T-cell (primary cell): ENCODE measurements around the gene LDHB. TPM values are rescaled to one million over a fixed set of nuclear protein-coding genes. Genes with fewer than 3 reads are reported as not detected.
A peak's percentile ranks its signal among the peaks of the same experiment; 100 is the strongest.
"Not testable (repeated sequence)": the region's sequence is repeated elsewhere in the genome, so short reads cannot be mapped to it uniquely, and the experiment has no call there.

Experiments
- ATAC-seq, 4 experiments: fragments of 200-7000 bp in 3 of 4; fragments of 150-1000 bp in 1 of 4; cut with Tn5 transposase; replicated peaks in 1 of 4; 1 replicate in 3 of 4; 2 replicates in 1 of 4; pipeline ENCODE4 v1.10.0; 2021; ENCODE audit warnings: moderate library complexity in 3 of 4, mild to moderate bottlenecking in 2 of 4, moderate number of reproducible peaks in 1 of 4
- CTCF ChIA-PET, 2 donors: fragments of 300-600 bp; sonication (Branson Sonifier 250); formaldehyde crosslinking; loops; one replicate each; lab custom pipeline; 2022; ENCODE audit warnings: antibody characterized with exemption in 2 of 2; lab: Charles Lee
- POLR2A ChIA-PET, 2 donors: fragments of 300-600 bp; sonication (Branson Sonifier 250); formaldehyde crosslinking; loops; one replicate each; lab custom pipeline; 2022; ENCODE audit warnings: antibody characterized with exemption in 2 of 2; lab: Charles Lee
- DNase-seq, 35 experiments: peaks; one replicate each; pipeline versions ENCODE4 v3.0.0 to v3.0.0-alpha.2; 2013 to 2023
- H3K27ac ChIP-seq: one replicate; pipeline ENCODE4 v1.5.1; 2013; ENCODE audit warnings: low read length
- H3K27me3 ChIP-seq, 2 experiments: replicated peaks in 1 of 2; 1 replicate in 1 of 2; 2 replicates in 1 of 2; pipeline versions ENCODE4 v1.6.1 to v1.7.0; 2013; ENCODE audit warnings: low read length in 1 of 2, mixed read lengths in 1 of 2; ENCODE audit not compliant: control insufficient read depth in 2 of 2, insufficient read depth in 2 of 2; ENCODE audit errors: extremely low read depth in 1 of 2
- H3K36me3 ChIP-seq, 2 donors: 1 replicate in 1 of 2; 2 replicates in 1 of 2; pipeline versions ENCODE4 v1.6.1 to v1.7.0; 2013; ENCODE audit warnings: low read length in 1 of 2; ENCODE audit not compliant: control insufficient read depth in 2 of 2, insufficient read depth in 1 of 2; ENCODE audit errors: extremely low read depth in 1 of 2
- H3K4me1 ChIP-seq, 2 experiments: 1 replicate in 1 of 2; 2 replicates in 1 of 2; pipeline versions ENCODE4 v1.6.1 to v1.7.0; 2013; ENCODE audit warnings: low read length in 2 of 2, mixed read lengths in 1 of 2; ENCODE audit not compliant: insufficient read depth in 2 of 2, control insufficient read depth in 1 of 2; ENCODE audit errors: extremely low read depth in 1 of 2
- H3K4me3 ChIP-seq, 2 donors: 1 replicate in 1 of 2; 2 replicates in 1 of 2; pipeline versions ENCODE4 v1.5.1 to v1.7.0; 2013; ENCODE audit warnings: mild to moderate bottlenecking in 2 of 2, low read length in 1 of 2, moderate library complexity in 1 of 2; ENCODE audit not compliant: control insufficient read depth in 1 of 2; ENCODE audit errors: extremely low read depth in 1 of 2
- H3K9me3 ChIP-seq: 2 replicates; pipeline ENCODE4 v1.7.0; 2013
- H3K27ac Mint-ChIP-seq, 2 donors: one replicate each; pipeline ENCODE4 v1.8.0; 2020 to 2021; ENCODE audit warnings: mild to moderate bottlenecking in 2 of 2, mixed read lengths in 2 of 2
- H3K27me3 Mint-ChIP-seq, 2 donors: one replicate each; pipeline ENCODE4 v1.8.0; 2021 to 2022; ENCODE audit warnings: mixed read lengths in 2 of 2
- H3K36me3 Mint-ChIP-seq: one replicate; pipeline ENCODE4 v1.8.0; 2021; ENCODE audit warnings: mixed read lengths
- H3K4me1 Mint-ChIP-seq, 3 donors: one replicate each; pipeline ENCODE4 v1.8.0; 2020 to 2022; ENCODE audit warnings: mixed read lengths in 3 of 3, mild to moderate bottlenecking in 1 of 3
- H3K4me3 Mint-ChIP-seq, 3 donors: one replicate each; pipeline ENCODE4 v1.8.0; 2020 to 2022; ENCODE audit warnings: mild to moderate bottlenecking in 3 of 3, mixed read lengths in 3 of 3, moderate library complexity in 3 of 3
- H3K9me3 Mint-ChIP-seq, 3 donors: one replicate each; pipeline ENCODE4 v1.8.0; 2020 to 2022; ENCODE audit warnings: mixed read lengths in 3 of 3
- whole genome bisulfite sequencing: methylation state at CpG from one replicate; pipeline ENCODE4 v1.1.5; 2013; ENCODE audit warnings: missing lambda C conversion rate; ENCODE audit not compliant: insufficient coverage; 5-methylcytosine and 5-hydroxymethylcytosine counted together
- total RNA-seq, 35 experiments: library from RNA in 6 of 35; stranded (reverse) in 6 of 35; fragments of 120-200 nt in 1 of 35; gene quantifications; one replicate each; pipeline versions ENCODE4 v1.2.1 to v1.2.4 and lab custom pipeline; 2013 to 2026

LDHB gene
- total RNA-seq, 5 donors from 2014 or later (not counting 1 experiment from before 2014, with no cell fraction given) = 680 to 879 (median 854) TPM

- H3K27me3 ChIP-seq = no peaks in the 10 kb centered on the region
- H3K27ac ChIP-seq = no peak overlapping the region
- H3K4me1 Mint-ChIP-seq = peaks cover 19 to 27% (median 26%) of the 10 kb centered on the region in 3 donors
- H3K4me3 Mint-ChIP-seq = no peak overlapping the region
- peaks cover 17 to 21% of the 10 kb centered on the region in 2 experiments for H3K4me1 ChIP-seq
- ChIA-PET CTCF (interaction anchor here (0.6 kb wide), 2 partner anchors 16 to 26 kb away, joined by 3 to 4 read pairs; no protein-coding TSS in a partner anchor), POLR2A (no interaction called here)
- H3K27me3 Mint-ChIP-seq = peaks cover 0 to 12% of the 10 kb centered on the region in 2 donors
- no peaks in the 10 kb centered on the region for H3K9me3 Mint-ChIP-seq
- no peak overlapping the region for H3K4me3 ChIP-seq
- DNase-seq (no peak), ATAC-seq (no peak)
- H3K27ac Mint-ChIP-seq = peak overlapping the region in 1 of 2 donors; percentile 22
- no peaks in the 10 kb centered on the region for H3K36me3 ChIP-seq
- no peaks in the 10 kb centered on the region for H3K36me3 Mint-ChIP-seq
- no CpG with 5 or more reads among the region's 1 CpG for WGBS
- H3K9me3 ChIP-seq = no peaks in the 10 kb centered on the region
Observed at GRCh38 chr12:21672146-21672545, 14.5 kb upstream of the LDHB start.

GRCh38 chr12:21666722-21667121 is 9.1 kb upstream of the LDHB start:
- no peak overlapping the region for H3K27ac ChIP-seq
- no peak for DNase-seq
- no peaks in the 10 kb centered on the region for H3K36me3 ChIP-seq
- H3K4me3 ChIP-seq = no peak overlapping the region
- no peaks in the 10 kb centered on the region for H3K9me3 Mint-ChIP-seq
- no peak for ATAC-seq
- POLR2A ChIA-PET = no interaction called here
- peaks cover 0 to 14% of the 10 kb centered on the region in 2 donors for H3K27me3 Mint-ChIP-seq
- CTCF ChIA-PET = interaction anchor here in 1 of 2 donors (0.9 to 1.1 kb wide), 3 partner anchors 13 to 961 kb away, joined by 3 to 5 read pairs (median 3); no protein-coding TSS in a partner anchor
- peaks cover 0 to 6% of the 10 kb centered on the region in 2 experiments for H3K27me3 ChIP-seq
- no peaks in the 10 kb centered on the region for H3K4me1 Mint-ChIP-seq
- H3K4me1 ChIP-seq = no peaks in the 10 kb centered on the region
- no peak overlapping the region for H3K4me3 Mint-ChIP-seq
- no peak overlapping the region for H3K27ac Mint-ChIP-seq
- WGBS = no CpG with 5 or more reads among the region's 4 CpGs
- H3K9me3 ChIP-seq = no peaks in the 10 kb centered on the region
- H3K36me3 Mint-ChIP-seq = no peaks in the 10 kb centered on the region

GRCh38 chr12:21665816-21666215 is 8.2 kb upstream of the LDHB start:
- no peaks in the 10 kb centered on the region for H3K9me3 ChIP-seq
- H3K27ac Mint-ChIP-seq = no peak overlapping the region
- H3K9me3 Mint-ChIP-seq = no peaks in the 10 kb centered on the region
- peaks cover 0 to 2% (median 1%) of the 10 kb centered on the region in 3 donors for H3K4me1 Mint-ChIP-seq
- no peak overlapping the region for H3K27ac ChIP-seq
- DNase-seq (no peak), ATAC-seq (no peak)
- WGBS = 80% methylated on average over 1 of the region's 7 CpGs
- H3K27me3 Mint-ChIP-seq = peaks cover 0 to 14% of the 10 kb centered on the region in 2 donors
- H3K27me3 ChIP-seq = peaks cover 0 to 6% of the 10 kb centered on the region in 2 experiments
- H3K4me3 ChIP-seq = no peak overlapping the region
- no peaks in the 10 kb centered on the region for H3K36me3 Mint-ChIP-seq
- POLR2A ChIA-PET = no interaction called here
- H3K36me3 ChIP-seq = no peaks in the 10 kb centered on the region
- H3K4me3 Mint-ChIP-seq = no peak overlapping the region
- CTCF ChIA-PET = interaction anchor here (0.6 to 1.1 kb wide), 4 partner anchors 14 to 961 kb away, joined by 3 to 5 read pairs (median 4); no protein-coding TSS in a partner anchor
- H3K4me1 ChIP-seq = no peaks in the 10 kb centered on the region

- Histone ChIP-seq H3K27ac (no peak overlapping the region), H3K27me3 (peaks cover 0 to 6% of the 10 kb centered on the region in 2 experiments), H3K36me3 (no peaks in the 10 kb centered on the region), H3K4me1 (peaks cover 3 to 5% of the 10 kb centered on the region in 2 experiments), H3K9me3 (no peaks in the 10 kb centered on the region), H3K4me3 (no peak overlapping the region)
- H3K36me3 Mint-ChIP-seq = peaks cover 4% of the 10 kb centered on the region
- POLR2A ChIA-PET = interaction anchor here in 1 of 2 donors (0.6 kb wide), 1 partner anchor 23 kb away, joined by 3 read pairs; no protein-coding TSS in a partner anchor
- DNase-seq (no peak), ATAC-seq (no peak)
- peaks cover 21 to 29% (median 26%) of the 10 kb centered on the region in 3 donors for H3K4me1 Mint-ChIP-seq
- H3K27ac Mint-ChIP-seq = no peak overlapping the region
- 95% methylated on average over 27 of the region's 27 CpGs for WGBS
- H3K9me3 Mint-ChIP-seq = no peaks in the 10 kb centered on the region
- peaks cover 0 to 2% of the 10 kb centered on the region in 2 donors for H3K27me3 Mint-ChIP-seq
- no peak overlapping the region for H3K4me3 Mint-ChIP-seq
- CTCF ChIA-PET = interaction anchor here (0.6 to 1.8 kb wide), 2 partner anchors 15 to 72 kb away, joined by 3 to 4 read pairs; no protein-coding TSS in a partner anchor
Observed at GRCh38 chr12:21662122-21662792, 4.6 kb upstream of the LDHB start.

GRCh38 chr12:21661396-21662093 is 3.9 kb upstream of the LDHB start:
- ATAC-seq, DNase-seq, H3K27me3 ChIP-seq, H3K27me3 Mint-ChIP-seq, H3K9me3 Mint-ChIP-seq, H3K4me3 ChIP-seq, H3K4me1 ChIP-seq, H3K27ac ChIP-seq, H3K36me3 Mint-ChIP-seq, H3K4me3 Mint-ChIP-seq, H3K9me3 ChIP-seq, H3K36me3 ChIP-seq, H3K27ac Mint-ChIP-seq: not testable (repeated sequence)
- ChIA-PET POLR2A (interaction anchor here in 1 of 2 donors (0.6 to 0.7 kb wide), 2 partner anchors 17 to 24 kb away, joined by 3 to 4 read pairs; no protein-coding TSS in a partner anchor), CTCF (interaction anchor here (0.6 to 1.8 kb wide), 3 partner anchors 15 to 72 kb away, joined by 3 to 4 read pairs (median 3); no protein-coding TSS in a partner anchor)
- peaks cover 21 to 32% (median 29%) of the 10 kb centered on the region in 3 donors for H3K4me1 Mint-ChIP-seq
- WGBS = 97% methylated on average over 28 of the region's 44 CpGs

GRCh38 chr12:21659383-21659782 is 1.7 kb upstream of the LDHB start:
- no peaks in the 10 kb centered on the region for H3K9me3 Mint-ChIP-seq
- POLR2A ChIA-PET = no interaction called here
- H3K36me3 Mint-ChIP-seq = peaks cover 18% of the 10 kb centered on the region
- H3K4me3 ChIP-seq = no peak overlapping the region
- H3K36me3 ChIP-seq = peaks cover 0 to 3% of the 10 kb centered on the region in 2 donors
- no peaks in the 10 kb centered on the region for H3K27me3 Mint-ChIP-seq
- H3K27ac Mint-ChIP-seq = peak overlapping the region; percentile 97 to 100
- CTCF ChIA-PET = interaction anchor here in 1 of 2 donors (0.9 kb wide), 1 partner anchor 21 kb away, joined by 3 read pairs; no protein-coding TSS in a partner anchor
- H3K27me3 ChIP-seq = peaks cover 0 to 4% of the 10 kb centered on the region in 2 experiments
- peaks cover 36 to 54% (median 50%) of the 10 kb centered on the region in 3 donors for H3K4me1 Mint-ChIP-seq
- WGBS = no CpG with 5 or more reads among the region's 1 CpG
- peak overlapping the region in 1 of 3 donors; percentile 27 for H3K4me3 Mint-ChIP-seq
- ATAC-seq = no peak
- H3K27ac ChIP-seq = peak overlapping the region; percentile 4
- H3K4me1 ChIP-seq = peaks cover 10 to 17% of the 10 kb centered on the region in 2 experiments
- no peaks in the 10 kb centered on the region for H3K9me3 ChIP-seq
- DNase-seq = peak in 1 of 35 experiments; percentile 39
